ENCODE results near the gene DEPP1. TPM values are rescaled to one million over a fixed set of nuclear protein-coding genes. Genes with fewer than 3 reads are reported as not detected.

The DEPP1 gene
- total and polyA plus RNA-seq, 5 donors from 2014 or later = 0.44 TPM; not detected in 4

DNA sequence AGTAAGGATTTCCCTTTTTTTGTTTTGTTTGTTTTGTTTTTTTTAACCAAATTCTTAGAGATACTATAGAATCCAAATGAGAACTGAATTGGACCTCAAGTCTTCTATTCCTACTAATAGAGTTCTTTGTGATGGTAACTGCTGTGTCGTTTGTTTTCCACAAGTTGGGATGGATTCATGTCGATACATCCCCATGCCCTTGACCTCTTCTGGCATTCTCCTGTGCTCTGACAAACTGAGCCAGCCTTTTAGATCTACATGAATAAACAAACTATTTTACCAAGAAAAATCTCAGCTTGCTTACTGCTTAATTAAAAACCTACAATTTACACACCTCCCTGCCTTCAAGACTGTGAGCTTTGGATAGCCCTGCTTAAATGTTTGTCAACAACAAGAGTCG, 26.1 kb upstream of the DEPP1 start:
- Histone ChIP-seq H3K4me1 (ENCODE audit: control insufficient read depth, insufficient read depth, low read length, poor library complexity, severe bottlenecking) (peaks cover 8% of the 10 kb centered on the region), H3K36me3 (ENCODE audit: control insufficient read depth, insufficient read depth, low read length) (peaks cover 20% of the 10 kb centered on the region), H3K27me3 (ENCODE audit: control insufficient read depth, insufficient read depth, low read length) (no peaks in the 10 kb centered on the region), H3K9me3 (ENCODE audit: control insufficient read depth in 2 of 2, low read length in 2 of 2) (peaks cover 12 to 33% of the 10 kb centered on the region in 2 experiments), H3K27ac (ENCODE audit: insufficient read depth, low read length, poor library complexity, severe bottlenecking) (no peak overlapping the region), H3K4me3 (ENCODE audit: low read depth, low read length) (no peak overlapping the region)
- Mint-ChIP-seq H3K9me3 (peaks cover 0 to 29% (median 3%) of the 10 kb centered on the region in 7 donors), H3K4me3 (no peak overlapping the region), H3K36me3 (peaks cover 28% of the 10 kb centered on the region), H3K27ac (no peak overlapping the region), H3K27me3 (no peaks in the 10 kb centered on the region), H3K4me1 (peaks cover 8 to 23% (median 9%) of the 10 kb centered on the region in 4 donors)
- DNase-seq (no peak), ATAC-seq (ENCODE audit: low read depth in 2 of 2) (no peak)

DNA sequence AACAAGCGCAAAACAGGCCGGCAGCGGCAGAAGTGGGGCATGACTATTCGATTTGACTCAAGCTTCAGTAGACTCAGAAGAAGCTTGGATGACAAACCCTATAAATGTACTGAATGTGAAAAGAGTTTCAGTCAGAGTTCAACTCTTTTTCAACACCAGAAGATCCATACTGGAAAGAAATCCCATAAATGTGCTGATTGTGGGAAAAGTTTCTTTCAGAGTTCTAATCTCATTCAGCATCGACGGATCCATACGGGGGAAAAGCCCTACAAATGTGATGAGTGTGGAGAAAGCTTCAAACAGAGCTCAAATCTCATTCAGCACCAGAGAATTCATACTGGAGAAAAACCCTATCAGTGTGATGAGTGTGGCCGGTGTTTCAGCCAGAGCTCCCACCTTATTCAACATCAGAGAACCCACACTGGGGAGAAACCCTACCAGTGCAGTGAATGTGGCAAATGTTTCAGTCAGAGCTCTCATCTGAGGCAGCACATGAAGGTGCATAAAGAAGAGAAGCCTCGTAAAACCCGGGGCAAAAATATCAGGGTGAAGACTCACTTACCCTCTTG, 24.9 kb upstream of the DEPP1 start:
- peak overlapping the region in 1 of 4 donors; percentile 49 for H3K4me3 Mint-ChIP-seq
- H3K4me1 ChIP-seq (ENCODE audit: control insufficient read depth, insufficient read depth, low read length, poor library complexity, severe bottlenecking) = peaks cover 8% of the 10 kb centered on the region
- no peak for DNase-seq
- no peak overlapping the region for H3K27ac ChIP-seq (ENCODE audit: insufficient read depth, low read length, poor library complexity, severe bottlenecking)
- peaks cover 8 to 23% (median 9%) of the 10 kb centered on the region in 4 donors for H3K4me1 Mint-ChIP-seq
- no peak overlapping the region for H3K4me3 ChIP-seq (ENCODE audit: low read depth, low read length)
- H3K27me3 ChIP-seq (ENCODE audit: control insufficient read depth, insufficient read depth, low read length) = no peaks in the 10 kb centered on the region
- peaks cover 20% of the 10 kb centered on the region for H3K36me3 ChIP-seq (ENCODE audit: control insufficient read depth, insufficient read depth, low read length)
- H3K9me3 ChIP-seq (ENCODE audit: control insufficient read depth in 2 of 2, low read length in 2 of 2) = peaks cover 12 to 33% of the 10 kb centered on the region in 2 experiments
- no peaks in the 10 kb centered on the region for H3K27me3 Mint-ChIP-seq
- peaks cover 0 to 29% (median 3%) of the 10 kb centered on the region in 7 donors for H3K9me3 Mint-ChIP-seq
- peaks cover 28% of the 10 kb centered on the region for H3K36me3 Mint-ChIP-seq
- ATAC-seq (ENCODE audit: low read depth in 2 of 2) = no peak
- H3K27ac Mint-ChIP-seq = no peak overlapping the region

DNA sequence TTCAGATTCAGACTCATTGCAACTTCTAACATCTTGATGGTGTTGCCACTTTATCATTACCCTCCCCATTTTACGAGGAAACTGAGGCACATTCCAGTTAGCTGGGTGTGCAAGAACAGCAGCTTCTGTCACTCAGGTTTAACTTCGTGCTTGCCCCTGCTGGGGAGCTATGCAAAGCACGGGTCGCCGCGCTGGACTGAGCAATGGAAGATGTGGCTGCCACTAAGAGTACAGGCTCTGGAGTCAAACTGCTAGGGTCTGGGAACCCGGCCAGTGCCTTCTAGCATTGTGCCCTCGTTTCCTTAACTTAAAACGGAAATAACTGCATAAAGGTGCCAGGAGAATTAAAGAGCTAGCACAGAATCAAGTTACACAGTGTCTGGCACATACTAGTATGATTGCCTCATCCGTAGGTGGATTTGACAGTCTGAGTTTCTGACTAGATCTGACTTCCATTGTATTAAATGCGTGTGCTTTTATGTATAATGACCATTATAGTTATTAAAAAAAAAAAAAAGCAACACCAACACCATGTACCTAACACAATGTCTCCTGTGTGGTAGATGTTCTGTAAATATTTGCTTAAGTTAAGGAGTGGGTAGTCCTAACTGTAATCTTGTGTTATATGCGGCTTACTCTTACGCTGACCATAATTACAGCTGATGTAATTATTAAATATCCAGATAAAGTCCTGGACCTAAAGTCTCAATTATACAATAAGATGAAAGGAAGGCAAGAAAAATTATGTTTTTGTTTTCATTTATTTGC, 23.0 kb upstream of the DEPP1 start:
- Mint-ChIP-seq H3K27ac (peak overlapping the region; percentile 49 to 83 (median 76)), H3K9me3 (peaks cover 0 to 29% (median 3%) of the 10 kb centered on the region in 7 donors), H3K27me3 (no peaks in the 10 kb centered on the region), H3K4me1 (peaks cover 8 to 23% (median 9%) of the 10 kb centered on the region in 4 donors), H3K36me3 (peaks cover 28% of the 10 kb centered on the region), H3K4me3 (peak overlapping the region; percentile 59 to 91 (median 88))
- DNase-seq (peak in 2 of 3 donors; percentile 45 to 70), ATAC-seq (ENCODE audit: low read depth in 2 of 2) (peak; percentile 63 to 65)
- peaks cover 20% of the 10 kb centered on the region for H3K36me3 ChIP-seq (ENCODE audit: control insufficient read depth, insufficient read depth, low read length)
- H3K4me1 ChIP-seq (ENCODE audit: control insufficient read depth, insufficient read depth, low read length, poor library complexity, severe bottlenecking) = peaks cover 8% of the 10 kb centered on the region
- H3K27me3 ChIP-seq (ENCODE audit: control insufficient read depth, insufficient read depth, low read length) = no peaks in the 10 kb centered on the region
- H3K27ac ChIP-seq (ENCODE audit: insufficient read depth, low read length, poor library complexity, severe bottlenecking) = peak overlapping the region; percentile 38
- peaks cover 12 to 33% of the 10 kb centered on the region in 2 experiments for H3K9me3 ChIP-seq (ENCODE audit: control insufficient read depth in 2 of 2, low read length in 2 of 2)
- peak overlapping the region; percentile 89 for H3K4me3 ChIP-seq (ENCODE audit: low read depth, low read length)

- peaks cover 8% of the 10 kb centered on the region for H3K4me1 ChIP-seq (ENCODE audit: control insufficient read depth, insufficient read depth, low read length, poor library complexity, severe bottlenecking)
- peaks cover 18% of the 10 kb centered on the region for H3K36me3 ChIP-seq (ENCODE audit: control insufficient read depth, insufficient read depth, low read length)
- Mint-ChIP-seq H3K4me3 (peak within 1 kb of the TSS; percentile 73 to 91 (median 88)), H3K9me3 (peaks cover 0 to 25% (median 3%) of the 10 kb centered on the region in 7 donors), H3K27me3 (no peaks in the 10 kb centered on the region), H3K4me1 (peaks cover 8 to 24% (median 9%) of the 10 kb centered on the region in 4 donors), H3K36me3 (peaks cover 28% of the 10 kb centered on the region), H3K27ac (peak within 1 kb of the TSS; percentile 83 to 88 (median 85))
- H3K27me3 ChIP-seq (ENCODE audit: control insufficient read depth, insufficient read depth, low read length) = no peaks in the 10 kb centered on the region
- H3K27ac ChIP-seq (ENCODE audit: insufficient read depth, low read length, poor library complexity, severe bottlenecking) = peak within 1 kb of the TSS; percentile 38
- peaks cover 12 to 33% of the 10 kb centered on the region in 2 experiments for H3K9me3 ChIP-seq (ENCODE audit: control insufficient read depth in 2 of 2, low read length in 2 of 2)
- DNase-seq (peak; percentile 40 to 69 (median 60)), ATAC-seq (ENCODE audit: low read depth in 2 of 2) (peak; percentile 78 to 85)
- H3K4me3 ChIP-seq (ENCODE audit: low read depth, low read length) = peak within 1 kb of the TSS; percentile 89
These were observed 22.3 kb upstream of the DEPP1 start, which contains the start of gene ZNF22 for GRCh38 chr10:45000752-45001380. Gene ZNF22, plus strand, starts transcription at chr10:45000923. Its CDS starts 2,446 bp downstream, at chr10:45003369.

DNA sequence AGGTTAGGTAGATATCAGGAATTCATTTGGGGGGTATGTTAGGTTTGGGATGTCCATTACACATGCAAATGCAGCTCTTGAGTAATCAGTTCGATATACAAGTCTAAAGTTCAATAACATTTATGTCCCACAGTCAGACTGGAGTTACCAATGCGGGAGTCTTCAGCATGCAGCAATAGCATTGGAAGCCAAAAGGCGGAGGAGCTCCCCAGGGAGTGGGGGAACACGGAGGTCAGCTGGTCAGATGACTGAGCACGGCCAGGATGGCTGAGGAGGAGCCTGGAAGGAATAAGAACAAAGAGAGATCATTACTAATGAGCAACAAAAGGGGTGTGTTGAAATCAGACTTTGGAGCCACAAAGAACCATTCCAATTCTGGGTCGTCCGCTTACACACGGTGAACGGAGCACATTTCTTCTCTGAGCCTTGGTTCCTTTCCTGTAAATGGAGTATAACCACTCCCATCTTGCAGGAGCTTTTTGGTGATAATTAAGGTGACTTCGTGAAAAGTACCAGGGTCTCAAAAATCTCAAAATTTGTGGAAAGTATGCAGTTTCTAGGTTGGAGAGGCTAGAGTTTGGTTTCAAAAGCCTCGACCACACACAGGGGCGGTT, 21.6 kb upstream of the DEPP1 start:
- DNase-seq = no peak
- Histone ChIP-seq H3K36me3 (ENCODE audit: control insufficient read depth, insufficient read depth, low read length) (peaks cover 16% of the 10 kb centered on the region), H3K27me3 (ENCODE audit: control insufficient read depth, insufficient read depth, low read length) (no peaks in the 10 kb centered on the region), H3K4me3 (ENCODE audit: low read depth, low read length) (peak overlapping the region; percentile 67), H3K4me1 (ENCODE audit: control insufficient read depth, insufficient read depth, low read length, poor library complexity, severe bottlenecking) (peaks cover 8% of the 10 kb centered on the region), H3K9me3 (ENCODE audit: control insufficient read depth in 2 of 2, low read length in 2 of 2) (peaks cover 12 to 28% of the 10 kb centered on the region in 2 experiments), H3K27ac (ENCODE audit: insufficient read depth, low read length, poor library complexity, severe bottlenecking) (no peak overlapping the region)
- H3K27me3 Mint-ChIP-seq = no peaks in the 10 kb centered on the region
- ATAC-seq (ENCODE audit: low read depth in 2 of 2) = no peak
- peaks cover 0 to 19% (median 3%) of the 10 kb centered on the region in 7 donors for H3K9me3 Mint-ChIP-seq
- H3K36me3 Mint-ChIP-seq = peaks cover 23% of the 10 kb centered on the region
- H3K4me3 Mint-ChIP-seq = peak overlapping the region; percentile 73 to 90 (median 88)
- peaks cover 8 to 29% (median 12%) of the 10 kb centered on the region in 4 donors for H3K4me1 Mint-ChIP-seq
- H3K27ac Mint-ChIP-seq = peak overlapping the region; percentile 67 to 88 (median 85)

DNA sequence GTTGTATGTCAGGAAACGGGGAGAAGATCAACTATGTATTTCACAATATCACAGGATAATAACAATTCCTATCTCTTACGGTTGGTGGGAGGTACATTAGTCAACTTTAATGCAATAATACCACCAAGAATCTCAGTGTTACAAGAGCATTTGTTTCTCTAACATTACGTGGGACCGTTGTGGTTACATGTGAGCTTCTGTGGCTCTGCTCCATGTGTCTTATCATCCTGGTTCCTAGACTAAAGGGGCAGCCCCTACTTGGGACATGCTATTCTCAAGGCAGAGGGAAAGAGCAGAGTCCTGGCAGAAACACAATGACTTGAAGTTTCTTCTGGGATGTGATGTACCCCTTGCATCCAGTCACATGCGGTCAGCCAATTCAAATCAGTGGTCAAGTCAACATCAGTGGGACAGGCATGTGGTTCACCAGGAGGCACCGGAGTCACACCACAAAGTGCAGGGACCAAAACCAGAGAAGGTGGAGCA, 19.6 kb upstream of the DEPP1 start:
- H3K9me3 Mint-ChIP-seq = peaks cover 0 to 10% (median 3%) of the 10 kb centered on the region in 7 donors
- H3K27ac ChIP-seq (ENCODE audit: insufficient read depth, low read length, poor library complexity, severe bottlenecking) = no peak overlapping the region
- H3K36me3 Mint-ChIP-seq = peaks cover 7% of the 10 kb centered on the region
- H3K36me3 ChIP-seq (ENCODE audit: control insufficient read depth, insufficient read depth, low read length) = peaks cover 2% of the 10 kb centered on the region
- DNase-seq (no peak), ATAC-seq (ENCODE audit: low read depth in 2 of 2) (no peak)
- H3K4me1 Mint-ChIP-seq = peaks cover 8 to 30% (median 12%) of the 10 kb centered on the region in 4 donors
- H3K27ac Mint-ChIP-seq = no peak overlapping the region
- H3K4me1 ChIP-seq (ENCODE audit: control insufficient read depth, insufficient read depth, low read length, poor library complexity, severe bottlenecking) = peaks cover 8% of the 10 kb centered on the region
- H3K9me3 ChIP-seq (ENCODE audit: control insufficient read depth in 2 of 2, low read length in 2 of 2) = peaks cover 0 to 9% of the 10 kb centered on the region in 2 experiments
- no peak overlapping the region for H3K4me3 ChIP-seq (ENCODE audit: low read depth, low read length)
- peaks cover 4% of the 10 kb centered on the region for H3K27me3 Mint-ChIP-seq
- H3K27me3 ChIP-seq (ENCODE audit: control insufficient read depth, insufficient read depth, low read length) = no peaks in the 10 kb centered on the region
- peak overlapping the region in 1 of 4 donors; percentile 31 for H3K4me3 Mint-ChIP-seq
